AG09309 (cell line): ENCODE measurements around the gene HOXD3.

ENCODE experiments used
- DNase-seq: peaks from one replicate; pipeline ENCODE4 v3.0.0-alpha.2; 2010; ENCODE audit warnings: low read depth
- H3K4me3 ChIP-seq: 2 replicates; pipeline ENCODE4 v1.5.1; 2011; ENCODE audit warnings: mild to moderate bottlenecking, low read depth, low read length, moderate library complexity; ENCODE audit not compliant: control insufficient read depth
- TF ChIP-seq, protein P1 (sequence below): IDR thresholded peaks from 2 replicates; pipeline ENCODE4 v1.5.1; 2011; ENCODE audit warnings: mild to moderate bottlenecking, low read depth, low read length, inconsistent platforms; ENCODE audit not compliant: insufficient read depth, control insufficient read depth; ENCODE audit errors: missing control alignments

HOXD3 gene

DNA sequence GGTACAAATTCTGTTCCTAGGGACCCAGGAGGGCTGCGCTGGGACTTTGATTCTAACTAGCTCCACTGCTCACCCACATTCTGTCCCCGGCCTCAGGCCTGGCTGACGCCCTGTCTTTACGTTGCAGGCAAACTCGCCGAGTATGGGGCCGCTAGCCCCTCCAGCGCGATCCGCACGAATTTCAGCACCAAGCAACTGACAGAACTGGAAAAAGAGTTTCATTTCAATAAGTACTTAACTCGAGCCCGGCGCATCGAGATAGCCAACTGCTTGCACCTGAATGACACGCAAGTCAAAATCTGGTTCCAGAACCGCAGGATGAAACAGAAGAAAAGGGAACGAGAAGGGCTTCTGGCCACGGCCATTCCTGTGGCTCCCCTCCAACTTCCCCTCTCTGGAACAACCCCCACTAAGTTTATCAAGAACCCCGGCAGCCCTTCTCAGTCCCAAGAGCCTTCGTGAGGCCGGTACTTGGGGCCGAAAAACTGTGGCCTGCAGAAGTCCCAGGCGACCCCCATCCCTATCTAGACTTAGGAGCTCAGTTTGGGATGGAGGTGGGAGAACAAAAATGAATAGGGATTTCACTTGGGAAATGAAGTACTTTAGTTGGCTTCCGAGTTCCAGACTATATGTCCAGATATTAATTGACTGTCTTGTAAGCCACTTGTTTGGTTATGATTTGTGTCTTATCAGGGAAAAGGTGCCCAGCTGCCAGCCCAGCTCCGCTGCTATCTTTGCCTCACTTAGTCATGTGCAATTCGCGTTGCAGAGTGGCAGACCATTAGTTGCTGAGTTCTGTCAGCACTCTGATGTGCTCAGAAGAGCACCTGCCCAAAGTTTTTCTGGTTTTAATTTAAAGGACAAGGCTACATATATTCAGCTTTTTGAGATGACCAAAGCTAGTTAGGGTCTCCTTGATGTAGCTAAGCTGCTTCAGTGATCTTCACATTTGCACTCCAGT is 32.9 kb downstream of the HOXD3 start:
- peak overlapping the region; percentile 3 for H3K4me3 ChIP-seq
- TF ChIP-seq, protein P1, sequence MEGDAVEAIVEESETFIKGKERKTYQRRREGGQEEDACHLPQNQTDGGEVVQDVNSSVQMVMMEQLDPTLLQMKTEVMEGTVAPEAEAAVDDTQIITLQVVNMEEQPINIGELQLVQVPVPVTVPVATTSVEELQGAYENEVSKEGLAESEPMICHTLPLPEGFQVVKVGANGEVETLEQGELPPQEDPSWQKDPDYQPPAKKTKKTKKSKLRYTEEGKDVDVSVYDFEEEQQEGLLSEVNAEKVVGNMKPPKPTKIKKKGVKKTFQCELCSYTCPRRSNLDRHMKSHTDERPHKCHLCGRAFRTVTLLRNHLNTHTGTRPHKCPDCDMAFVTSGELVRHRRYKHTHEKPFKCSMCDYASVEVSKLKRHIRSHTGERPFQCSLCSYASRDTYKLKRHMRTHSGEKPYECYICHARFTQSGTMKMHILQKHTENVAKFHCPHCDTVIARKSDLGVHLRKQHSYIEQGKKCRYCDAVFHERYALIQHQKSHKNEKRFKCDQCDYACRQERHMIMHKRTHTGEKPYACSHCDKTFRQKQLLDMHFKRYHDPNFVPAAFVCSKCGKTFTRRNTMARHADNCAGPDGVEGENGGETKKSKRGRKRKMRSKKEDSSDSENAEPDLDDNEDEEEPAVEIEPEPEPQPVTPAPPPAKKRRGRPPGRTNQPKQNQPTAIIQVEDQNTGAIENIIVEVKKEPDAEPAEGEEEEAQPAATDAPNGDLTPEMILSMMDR: no peak
- DNase-seq: no peak

DNA sequence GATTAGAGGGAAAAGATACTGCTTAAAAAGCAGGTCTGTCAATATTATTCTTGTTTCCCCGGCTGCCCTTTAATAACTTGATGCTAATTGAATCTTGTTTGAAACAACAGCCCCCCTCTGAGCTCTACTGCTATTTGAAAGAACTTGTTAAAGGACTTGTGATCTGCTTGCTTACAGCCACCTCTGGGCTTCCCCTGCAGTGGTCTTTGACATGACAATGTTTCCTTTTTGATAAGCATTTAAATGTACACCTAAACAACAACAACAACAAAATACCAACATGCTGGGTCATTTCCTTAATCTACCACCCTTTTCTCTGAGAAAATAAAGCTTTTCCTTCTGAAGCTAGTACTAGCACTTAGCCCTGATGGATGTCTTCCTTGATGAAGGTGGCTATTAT is 35.2 kb downstream of the HOXD3 start:
- TF ChIP-seq, protein P1: no peak
- H3K4me3 ChIP-seq: no peak overlapping the region
- DNase-seq: no peak

DNA sequence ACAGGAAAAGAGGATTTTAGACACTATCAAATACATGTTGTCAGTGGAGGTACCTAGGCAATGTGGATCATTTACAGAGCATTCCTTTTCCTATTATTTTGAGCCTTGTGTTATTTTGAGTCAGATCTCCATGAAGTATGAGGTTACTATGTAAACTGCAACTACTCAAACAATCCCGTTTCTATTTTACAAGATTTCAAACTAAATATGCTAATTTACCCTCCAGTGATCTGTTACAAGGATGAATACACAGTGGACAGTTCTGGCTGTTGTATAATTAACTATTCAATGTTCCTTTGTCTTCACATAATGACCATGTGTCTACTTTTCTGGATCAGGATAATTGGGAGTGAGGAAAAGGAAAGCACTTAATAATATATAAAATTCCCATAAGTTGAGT is 35.9 kb downstream of the HOXD3 start:
- DNase-seq: no peak
- TF ChIP-seq, protein P1: no peak

DNA sequence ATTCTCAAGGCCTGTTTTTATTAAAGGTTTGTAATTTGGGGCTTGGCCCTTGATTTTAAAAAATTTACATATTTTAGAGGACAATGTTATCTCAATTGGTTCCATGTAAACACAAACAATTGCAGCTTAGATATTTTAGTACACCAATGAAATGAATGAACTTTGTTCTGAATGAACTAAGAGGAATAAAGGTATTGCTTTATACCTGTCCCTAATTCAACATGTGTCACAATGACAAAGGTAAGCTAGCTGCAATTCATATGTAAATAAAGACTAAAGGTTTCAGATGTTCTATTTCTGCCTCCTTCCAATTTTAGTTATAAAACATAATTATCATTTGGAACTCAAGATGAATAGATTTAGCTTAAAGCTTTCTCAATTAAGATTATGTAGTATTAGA is 42.8 kb downstream of the HOXD3 start:
- DNase-seq: no peak
- no peak overlapping the region for H3K4me3 ChIP-seq
- TF ChIP-seq, protein P1: no peak

More for the DNA sequence above, 35.9 kb downstream of the HOXD3 start:
- no peak overlapping the region for H3K4me3 ChIP-seq

DNA sequence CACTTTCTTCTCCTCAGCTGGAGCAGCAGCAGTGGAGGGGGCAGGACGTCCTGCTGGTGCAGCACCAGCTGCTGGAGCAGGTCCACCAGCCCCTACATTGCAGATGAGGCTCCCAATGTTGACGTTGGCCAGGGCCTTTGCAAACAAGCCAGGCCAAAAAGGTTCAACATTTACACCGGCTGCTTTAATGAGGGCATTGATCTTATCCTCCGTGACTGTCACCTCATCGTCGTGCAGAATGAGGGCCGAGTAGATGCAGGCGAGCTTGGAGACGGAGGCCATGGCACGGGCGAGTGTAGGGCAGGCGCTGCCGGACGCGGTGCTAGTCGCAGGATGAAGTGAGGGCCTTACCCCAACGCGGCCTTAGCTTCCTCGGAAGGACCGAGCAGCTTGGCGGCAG is 43.9 kb downstream of the HOXD3 start:
- TF ChIP-seq, protein P1: no peak
- H3K4me3 ChIP-seq: no peak overlapping the region
- DNase-seq: no peak

DNA sequence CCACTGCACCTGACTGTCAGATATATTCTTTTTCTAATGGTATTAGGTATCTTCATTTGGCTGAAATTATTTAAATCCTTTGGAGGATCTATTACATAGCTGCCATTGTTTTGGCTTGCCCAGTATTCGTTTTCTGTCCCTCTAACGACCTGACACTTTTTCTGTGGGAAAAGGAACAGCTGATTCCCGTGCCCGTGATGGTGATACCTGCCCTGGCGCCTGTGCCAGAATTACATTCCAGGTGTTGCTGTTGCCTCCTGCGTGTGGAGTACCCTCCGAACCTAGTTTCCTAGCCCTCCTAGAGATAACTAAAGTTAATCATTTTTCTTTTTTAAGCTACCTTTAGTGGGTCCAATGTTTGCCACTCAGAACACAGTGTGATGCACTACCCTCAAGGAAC is 45.4 kb downstream of the HOXD3 start:
- TF ChIP-seq, protein P1: no peak
- no peak overlapping the region for H3K4me3 ChIP-seq
- no peak for DNase-seq
